ENCODE results near the gene RXRA.

RXRA gene

GRCh38 chr9:134325813-134326723 lies at the start of gene RXRA:
Gene RXRA (plus strand): TSS chr9:134326455. CDS start chr9:134326632, 177 bp downstream.
- DNase-seq (ENCODE audit: extremely low read depth, low read depth): peak; percentile 70
- TF ChIP-seq CTCF (IDR thresholded peaks at IDR 0.05; ENCODE audit: low read depth, low read length): peak; percentile 17

GRCh38 chr9:134278286-134278685 lies 48.0 kb upstream of the RXRA start:
- no peak for TF ChIP-seq CTCF (IDR thresholded peaks at IDR 0.05; ENCODE audit: low read depth, low read length)
- DNase-seq (ENCODE audit: extremely low read depth, low read depth): no peak

- no peak for TF ChIP-seq CTCF (IDR thresholded peaks at IDR 0.05; ENCODE audit: low read depth, low read length)
- no peak for DNase-seq (ENCODE audit: extremely low read depth, low read depth)
These were observed 47.1 kb upstream of the RXRA start for GRCh38 chr9:134278974-134279640.

GRCh38 chr9:134282138-134282650 lies 44.1 kb upstream of the RXRA start:
- no peak for TF ChIP-seq CTCF (IDR thresholded peaks at IDR 0.05; ENCODE audit: low read depth, low read length)
- DNase-seq (ENCODE audit: extremely low read depth, low read depth): no peak

- DNase-seq (ENCODE audit: extremely low read depth, low read depth): peak; percentile 29
- TF ChIP-seq CTCF (IDR thresholded peaks at IDR 0.05; ENCODE audit: low read depth, low read length): no peak
These were observed 43.1 kb upstream of the RXRA start for GRCh38 chr9:134283111-134283515.

- no peak for DNase-seq (ENCODE audit: extremely low read depth, low read depth)
- TF ChIP-seq CTCF (IDR thresholded peaks at IDR 0.05; ENCODE audit: low read depth, low read length): no peak
These were observed 42.5 kb upstream of the RXRA start for GRCh38 chr9:134283692-134284265.

All from AG09319 (cell line).